GM10266 (cell line): ENCODE measurements around the gene ACCS.

ENCODE experiments used
- DNase-seq: peaks from one replicate; pipeline ENCODE4 v3.0.0; 2012; ENCODE audit errors: extremely low spot score
- TF ChIP-seq, protein P1 (sequence below): IDR thresholded peaks from 2 replicates; pipeline ENCODE4 v1.5.1; 2012; ENCODE audit warnings: mild to moderate bottlenecking, low read depth; ENCODE audit not compliant: control insufficient read depth, insufficient read depth; ENCODE audit errors: missing control alignments

Gene ACCS, protein sequence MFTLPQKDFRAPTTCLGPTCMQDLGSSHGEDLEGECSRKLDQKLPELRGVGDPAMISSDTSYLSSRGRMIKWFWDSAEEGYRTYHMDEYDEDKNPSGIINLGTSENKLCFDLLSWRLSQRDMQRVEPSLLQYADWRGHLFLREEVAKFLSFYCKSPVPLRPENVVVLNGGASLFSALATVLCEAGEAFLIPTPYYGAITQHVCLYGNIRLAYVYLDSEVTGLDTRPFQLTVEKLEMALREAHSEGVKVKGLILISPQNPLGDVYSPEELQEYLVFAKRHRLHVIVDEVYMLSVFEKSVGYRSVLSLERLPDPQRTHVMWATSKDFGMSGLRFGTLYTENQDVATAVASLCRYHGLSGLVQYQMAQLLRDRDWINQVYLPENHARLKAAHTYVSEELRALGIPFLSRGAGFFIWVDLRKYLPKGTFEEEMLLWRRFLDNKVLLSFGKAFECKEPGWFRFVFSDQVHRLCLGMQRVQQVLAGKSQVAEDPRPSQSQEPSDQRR

DNA sequence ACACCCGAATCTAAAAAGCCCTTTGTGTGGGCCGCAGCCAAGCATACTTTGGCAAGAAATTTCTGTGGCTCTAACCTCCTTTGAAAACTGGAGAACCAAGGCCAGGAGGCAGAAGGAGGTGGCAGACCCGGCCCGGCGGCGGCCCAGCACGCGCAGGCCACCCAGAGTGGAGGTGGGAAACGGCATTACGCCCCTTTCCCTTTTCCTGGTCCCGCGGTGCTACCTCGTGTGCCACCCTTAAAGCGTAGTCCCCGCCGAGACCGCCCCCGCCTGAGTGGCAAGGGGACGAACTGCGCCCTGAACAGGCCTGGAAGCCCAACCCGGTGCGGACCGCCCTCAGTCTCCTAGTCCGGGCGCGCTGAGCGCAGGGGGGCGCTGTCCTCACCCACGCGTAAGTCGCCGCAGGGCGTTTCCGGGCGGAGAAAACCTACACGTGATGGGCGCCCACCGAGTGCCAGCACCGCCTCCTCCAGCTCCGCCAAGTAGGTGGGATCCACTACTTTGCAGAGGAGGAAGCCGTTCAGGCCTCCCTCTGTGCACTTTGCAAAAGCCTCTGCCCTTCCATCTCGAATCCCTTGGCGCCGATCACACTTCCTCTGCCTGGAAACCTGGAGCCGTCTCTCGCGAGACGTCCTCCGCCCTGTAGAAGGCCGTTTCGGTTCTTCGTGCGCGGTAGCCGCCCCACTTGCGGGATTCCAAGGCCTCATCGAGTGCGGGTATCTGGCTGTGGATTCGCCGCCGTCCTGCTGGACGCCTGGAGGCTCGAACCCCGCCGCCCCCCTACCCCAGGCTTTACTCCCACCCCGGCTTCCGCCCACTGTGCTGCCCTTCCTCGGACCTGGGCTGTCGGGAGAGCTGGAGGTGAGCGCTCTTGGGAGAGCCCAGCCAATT is at the start of gene ACCS:
TSS of gene ACCS (plus strand) at position 430 of the 891 bp plus-strand sequence. CDS start 1,358 bp downstream, outside the sequence.
- peak; percentile 82 for DNase-seq
- TF ChIP-seq, protein P1, sequence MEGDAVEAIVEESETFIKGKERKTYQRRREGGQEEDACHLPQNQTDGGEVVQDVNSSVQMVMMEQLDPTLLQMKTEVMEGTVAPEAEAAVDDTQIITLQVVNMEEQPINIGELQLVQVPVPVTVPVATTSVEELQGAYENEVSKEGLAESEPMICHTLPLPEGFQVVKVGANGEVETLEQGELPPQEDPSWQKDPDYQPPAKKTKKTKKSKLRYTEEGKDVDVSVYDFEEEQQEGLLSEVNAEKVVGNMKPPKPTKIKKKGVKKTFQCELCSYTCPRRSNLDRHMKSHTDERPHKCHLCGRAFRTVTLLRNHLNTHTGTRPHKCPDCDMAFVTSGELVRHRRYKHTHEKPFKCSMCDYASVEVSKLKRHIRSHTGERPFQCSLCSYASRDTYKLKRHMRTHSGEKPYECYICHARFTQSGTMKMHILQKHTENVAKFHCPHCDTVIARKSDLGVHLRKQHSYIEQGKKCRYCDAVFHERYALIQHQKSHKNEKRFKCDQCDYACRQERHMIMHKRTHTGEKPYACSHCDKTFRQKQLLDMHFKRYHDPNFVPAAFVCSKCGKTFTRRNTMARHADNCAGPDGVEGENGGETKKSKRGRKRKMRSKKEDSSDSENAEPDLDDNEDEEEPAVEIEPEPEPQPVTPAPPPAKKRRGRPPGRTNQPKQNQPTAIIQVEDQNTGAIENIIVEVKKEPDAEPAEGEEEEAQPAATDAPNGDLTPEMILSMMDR: peak; percentile 81

DNA sequence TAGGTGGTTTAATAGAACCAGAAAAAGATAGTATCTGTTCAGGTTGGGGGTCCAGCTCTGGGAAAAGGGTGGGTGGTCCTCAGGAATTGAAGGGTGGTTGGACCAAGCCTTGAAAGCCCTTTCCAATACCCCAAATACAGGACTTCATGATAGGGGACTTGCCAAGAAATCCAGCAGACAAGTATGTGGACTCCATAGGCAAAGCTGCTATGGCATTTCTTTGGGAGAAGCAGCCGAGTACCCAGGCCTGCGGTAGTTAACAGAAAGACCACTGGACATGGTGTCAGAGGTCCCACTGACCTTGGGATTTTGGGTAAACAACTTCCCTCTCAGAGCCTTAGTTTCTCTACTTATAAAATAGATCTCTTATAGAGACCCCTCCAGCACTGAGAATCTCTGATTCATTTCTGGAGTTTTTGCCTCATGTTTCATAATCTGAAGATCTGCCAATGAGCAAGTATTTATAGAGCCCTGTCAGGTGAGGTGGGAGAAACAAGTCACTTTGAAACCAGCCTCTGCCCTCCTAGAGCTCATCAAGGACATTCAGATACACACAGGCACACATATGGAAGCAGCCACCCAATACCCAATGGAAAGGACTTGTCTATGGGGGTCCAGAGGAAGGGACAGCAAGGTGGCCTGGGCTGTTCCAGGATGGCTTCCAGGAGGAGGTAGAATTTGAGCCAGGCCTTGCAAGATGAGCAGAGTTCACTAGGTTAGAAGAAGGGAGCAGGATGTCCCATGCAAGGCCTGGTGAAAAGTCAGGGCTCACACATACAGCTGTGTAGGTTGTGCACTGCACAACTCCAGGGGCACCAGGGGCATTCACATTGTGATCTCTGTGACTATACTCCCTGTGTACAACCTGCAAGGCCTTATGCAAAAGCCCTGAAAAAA is 49.3 kb upstream of the ACCS start:
- TF ChIP-seq, protein P1: no peak
- no peak for DNase-seq

DNA sequence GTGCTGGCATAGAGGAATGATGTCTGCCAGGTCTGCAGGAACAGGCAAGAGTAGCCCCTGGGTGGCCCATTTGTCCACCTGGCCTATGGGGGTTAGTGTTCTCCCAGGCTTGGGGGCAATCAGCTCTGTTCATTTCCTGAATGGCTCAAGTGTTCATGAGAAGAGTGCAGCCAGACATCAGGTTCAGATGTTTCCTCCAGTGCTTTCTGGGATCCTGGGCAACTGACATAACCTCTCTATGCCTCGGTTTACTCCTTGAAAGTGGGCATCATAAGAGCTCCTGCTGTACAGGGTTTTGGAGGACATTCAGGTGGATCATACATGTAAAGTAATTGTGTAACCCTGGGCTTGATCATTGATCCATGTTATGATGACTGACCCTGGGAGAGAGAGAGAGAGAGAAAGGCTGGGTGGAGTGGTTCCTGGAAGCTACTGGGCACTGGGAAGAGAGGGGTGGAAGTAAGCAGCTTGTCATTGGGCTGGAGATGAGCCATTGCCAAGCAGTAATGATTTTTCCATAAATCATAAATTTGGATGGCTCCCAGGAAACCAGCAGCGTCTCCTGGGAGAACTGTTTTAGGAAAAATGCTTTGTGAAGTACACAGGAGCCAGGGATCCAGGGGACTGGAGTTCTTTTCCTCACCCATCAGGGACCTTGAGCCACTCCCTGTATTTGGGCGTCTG is 48.5 kb upstream of the ACCS start:
- TF ChIP-seq, protein P1: no peak
- DNase-seq: no peak

DNA sequence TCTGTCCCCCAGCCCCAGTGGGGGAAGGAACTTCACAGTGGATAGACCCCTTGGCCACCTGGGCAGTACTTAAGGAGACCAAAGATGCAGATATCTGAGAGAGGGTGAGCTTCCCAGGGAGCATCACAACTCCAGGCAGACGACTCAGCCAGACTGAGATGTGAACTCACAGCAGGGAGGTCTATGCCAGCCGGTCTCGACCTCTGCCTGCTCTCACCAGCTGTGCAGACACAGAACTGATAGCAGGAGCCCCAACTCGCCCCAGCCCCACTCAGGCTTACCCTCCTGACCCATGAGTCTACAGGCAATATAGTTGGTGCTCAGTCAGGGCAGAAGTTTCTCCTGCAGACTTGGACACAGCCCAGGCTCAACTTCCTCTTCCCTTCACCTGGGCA is 47.9 kb upstream of the ACCS start:
- DNase-seq: no peak
- TF ChIP-seq, protein P1: no peak

DNA sequence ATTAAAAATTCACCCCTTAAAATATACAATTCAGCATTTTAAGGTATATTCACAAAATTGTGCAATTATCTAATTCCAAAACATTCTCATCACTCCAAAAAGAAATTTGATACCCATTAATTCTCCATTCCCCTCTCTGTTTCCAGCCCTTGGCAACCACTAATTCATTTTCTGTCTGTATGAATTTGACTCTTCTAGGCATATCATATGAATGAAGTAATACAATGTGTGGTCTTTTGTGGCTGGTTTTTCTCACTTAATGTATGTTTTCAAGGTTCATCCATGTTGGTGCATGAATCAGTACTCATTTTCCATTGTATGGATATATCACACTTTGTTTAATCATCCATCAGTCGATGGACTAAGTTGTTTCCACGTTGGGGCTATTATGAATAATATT is 47.2 kb upstream of the ACCS start:
- TF ChIP-seq, protein P1: no peak
- no peak for DNase-seq

DNA sequence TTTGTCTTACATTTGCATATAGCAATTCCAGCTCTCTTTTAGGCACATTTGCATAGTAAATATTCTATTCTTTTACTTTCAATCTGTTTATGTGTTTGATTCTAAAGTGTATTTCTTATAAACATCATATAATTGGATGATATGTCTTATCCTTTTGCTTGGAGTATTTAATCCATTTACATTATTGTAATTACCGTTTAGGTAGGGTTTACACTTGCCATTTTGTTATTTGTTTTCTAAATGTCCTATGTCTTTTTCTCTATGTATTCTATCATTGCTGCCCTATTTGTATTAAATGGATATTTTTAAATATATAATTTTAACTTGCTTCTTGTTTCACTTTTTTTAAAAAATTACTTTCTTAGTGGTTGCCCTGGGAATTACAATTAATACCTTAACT is 41.1 kb upstream of the ACCS start:
- TF ChIP-seq, protein P1: no peak
- DNase-seq: no peak
